Measurements from ENCODE around the gene PCSK4. TPM values are rescaled to one million over a fixed set of nuclear protein-coding genes. Genes with fewer than 3 reads are reported as not detected.
A peak's percentile ranks its signal among the peaks of the same experiment; 100 is the strongest.

PCSK4 gene
- total and polyA plus RNA-seq, 9 of the 15 experiments (the other 6 are each of a cell fraction or from before 2014, with no cell fraction given): 0.01 to 9.1 (median 2.1) TPM; not detected in 1

GRCh38 chr19:1503089-1503924, 13.2 kb upstream of the PCSK4 start:
- H3K4me1 ChIP-seq (replicated peaks in 1 of 2; ENCODE audit: control insufficient read depth in 2 of 2, insufficient read depth in 2 of 2, low read length in 2 of 2): peaks cover 9 to 65% of the 10 kb centered on the region in 2 experiments
- peak overlapping the region; percentile 23 for H3K4me3 ChIP-seq
- H4K20me1 ChIP-seq (replicated peaks; ENCODE audit: control insufficient read depth, insufficient read depth, low read length): no peaks in the 10 kb centered on the region
- peaks cover 10% of the 10 kb centered on the region; the same call in 2 of the 3 replicates for H3K36me3 ChIP-seq (ENCODE audit: control insufficient read depth, insufficient read depth, low read length)
- H3K27me3 ChIP-seq (ENCODE audit: control insufficient read depth in 2 of 2, insufficient read depth in 2 of 2, low read length in 2 of 2): no peaks in the 10 kb centered on the region
- FAIRE-seq (no peak), ATAC-seq (peak; percentile 66), DNase-seq (ENCODE audit: extremely low read depth in 1 of 4, low spot score in 3 of 4) (peak; percentile 76 to 87 (median 84))
- whole genome bisulfite sequencing (ENCODE audit: insufficient coverage, low coverage, missing lambda C conversion rate): 8% methylated on average over 46 of the region's 49 CpGs
- ChIA-PET CTCF (ENCODE audit: low intra/inter-chr PET ratio) (no interaction called here), POLR2A (no interaction called here)
- in situ Hi-C loops (cut with MboI) (no loop called here), intact Hi-C loops (cut with micrococcal nuclease) (no loop called here)
- TSS peak; percentile 55 for BruUV-seq (replicated peaks)
- H3K9me3 ChIP-seq (replicated peaks; ENCODE audit: control insufficient read depth, insufficient read depth, low read depth, low read length): no peaks in the 10 kb centered on the region
- no peaks in the 10 kb centered on the region for H3K9me1 ChIP-seq (ENCODE audit: control insufficient read depth, insufficient read depth, low read length)
- no peaks in the 10 kb centered on the region for H3K79me2 ChIP-seq (ENCODE audit: control insufficient read depth, insufficient read depth, low read length)
- peak overlapping the region; percentile 77 for H3K4me2 ChIP-seq (ENCODE audit: insufficient read depth, low read length)
- peak overlapping the region; percentile 95 for H2AFZ ChIP-seq (ENCODE audit: low read depth, low read length)
- H3K27ac ChIP-seq (ENCODE audit: extremely low read depth, low read depth, low read length): peak overlapping the region; percentile 68
- peak overlapping the region; percentile 73 to 93 for H3K9ac ChIP-seq (ENCODE audit: insufficient read depth in 1 of 2, low read depth in 2 of 2, low read length in 2 of 2)
- TF ChIP-seq TCF7 (IDR thresholded peaks at IDR 0.05; ENCODE audit: borderline replicate concordance) (no peak), TBL1XR1 (IDR thresholded peaks at IDR 0.05; ENCODE audit: low read length in 2 of 2) (no peak; a peak in 1 of 4 replicates), ELF4 (CRISPR knock-in tag; IDR thresholded peaks at IDR 0.05) (0 out of 2 replicates have a peak, but pooled peaks have one; percentile 47), MCM3 (IDR thresholded peaks at IDR 0.05) (no peak), ZNF24 (IDR thresholded peaks at IDR 0.05) (no peak), ZNF124 (CRISPR knock-in tag; IDR thresholded peaks at IDR 0.05) (no peak), ZNF707 (CRISPR knock-in tag; conservative IDR thresholded peaks at IDR 0.05) (no peak), RERE (CRISPR knock-in tag; IDR thresholded peaks at IDR 0.05; ENCODE audit: borderline replicate concordance) (0 out of 2 replicates have a peak, but pooled peaks have one; percentile 59), RBFOX2 (IDR thresholded peaks at IDR 0.05; ENCODE audit: low read depth, low read length) (peak; percentile 82), ILF3 (IDR thresholded peaks at IDR 0.05; ENCODE audit: borderline replicate concordance) (no peak), ZNF740 (CRISPR knock-in tag; IDR thresholded peaks at IDR 0.05) (no peak), ZNF740 (tag; IDR thresholded peaks at IDR 0.05) (no peak), JUN (IDR thresholded peaks at IDR 0.05; ENCODE audit: borderline replicate concordance, low read depth, low read length) (no peak; the same call in 1 of the 2 replicates), JUN (CRISPR knock-in tag; IDR thresholded peaks at IDR 0.05; ENCODE audit: borderline replicate concordance) (no peak), PHTF2 (CRISPR knock-in tag; IDR thresholded peaks at IDR 0.05) (no peak)
